ENCODE data around the gene CDK6. TPM values are rescaled to one million over a fixed set of nuclear protein-coding genes. Genes with fewer than 3 reads are reported as not detected.
A peak's percentile ranks its signal among the peaks of the same experiment; 100 is the strongest.

Gene CDK6
- total and polyA plus RNA-seq, 4 donors: 14.0 to 42.6 (median 27.8) TPM

- Histone ChIP-seq H3K9me3 (ENCODE audit: control insufficient read depth, insufficient read depth, low read length) (no peaks in the 10 kb centered on the region), H3K4me1 (ENCODE audit: control insufficient read depth, insufficient read depth, low read length) (peaks cover 12% of the 10 kb centered on the region), H3K27me3 (ENCODE audit: control insufficient read depth, insufficient read depth, low read length) (peaks cover 3% of the 10 kb centered on the region), H3K4me3 (ENCODE audit: low read depth, low read length) (peak overlapping the region; percentile 76), H3K36me3 (ENCODE audit: control insufficient read depth, insufficient read depth, low read length) (no peaks in the 10 kb centered on the region), H3K27ac (ENCODE audit: low read depth, low read length) (no peak overlapping the region)
- 47% methylated on average over 9 of the region's 19 CpGs for WGBS (ENCODE audit: insufficient coverage)
- peak in 2 of 6 donors; percentile 10 to 14 for DNase-seq (ENCODE audit: low read depth in 4 of 6, low spot score in 6 of 6)
These were observed 245.6 kb downstream of the CDK6 start for GRCh38 chr7:92590711-92591310.

- H3K36me3 ChIP-seq (ENCODE audit: control insufficient read depth, insufficient read depth, low read length): no peaks in the 10 kb centered on the region
- H3K27me3 ChIP-seq (ENCODE audit: control insufficient read depth, insufficient read depth, low read length): peaks cover 2% of the 10 kb centered on the region
- peak overlapping the region; percentile 76 for H3K4me3 ChIP-seq (ENCODE audit: low read depth, low read length)
- 37% methylated on average over 7 of the region's 7 CpGs for WGBS (ENCODE audit: insufficient coverage)
- no peak overlapping the region for H3K27ac ChIP-seq (ENCODE audit: low read depth, low read length)
- no peaks in the 10 kb centered on the region for H3K9me3 ChIP-seq (ENCODE audit: control insufficient read depth, insufficient read depth, low read length)
- DNase-seq (ENCODE audit: low read depth in 4 of 6, low spot score in 6 of 6): no peak
- H3K4me1 ChIP-seq (ENCODE audit: control insufficient read depth, insufficient read depth, low read length): peaks cover 12% of the 10 kb centered on the region
These were observed 247.3 kb downstream of the CDK6 start for GRCh38 chr7:92589056-92589455.

- Histone ChIP-seq H3K36me3 (ENCODE audit: control insufficient read depth, insufficient read depth, low read length) (no peaks in the 10 kb centered on the region), H3K4me1 (ENCODE audit: control insufficient read depth, insufficient read depth, low read length) (peaks cover 12% of the 10 kb centered on the region), H3K9me3 (ENCODE audit: control insufficient read depth, insufficient read depth, low read length) (no peaks in the 10 kb centered on the region), H3K4me3 (ENCODE audit: low read depth, low read length) (no peak overlapping the region), H3K27me3 (ENCODE audit: control insufficient read depth, insufficient read depth, low read length) (no peaks in the 10 kb centered on the region), H3K27ac (ENCODE audit: low read depth, low read length) (no peak overlapping the region)
- WGBS (ENCODE audit: insufficient coverage): 73% methylated on average over 8 of the region's 9 CpGs
- DNase-seq (ENCODE audit: low read depth in 4 of 6, low spot score in 6 of 6): peak in 1 of 6 donors; percentile 3
These were observed 247.8 kb downstream of the CDK6 start for GRCh38 chr7:92588561-92588960.

- H3K36me3 ChIP-seq (ENCODE audit: control insufficient read depth, insufficient read depth, low read length): no peaks in the 10 kb centered on the region
- no peak for DNase-seq (ENCODE audit: low read depth in 4 of 6, low spot score in 6 of 6)
- H3K27ac ChIP-seq (ENCODE audit: low read depth, low read length): no peak overlapping the region
- WGBS (ENCODE audit: insufficient coverage): no CpG with 5 or more reads among the region's 4 CpGs
- no peak overlapping the region for H3K4me3 ChIP-seq (ENCODE audit: low read depth, low read length)
- H3K9me3 ChIP-seq (ENCODE audit: control insufficient read depth, insufficient read depth, low read length): no peaks in the 10 kb centered on the region
- H3K27me3 ChIP-seq (ENCODE audit: control insufficient read depth, insufficient read depth, low read length): no peaks in the 10 kb centered on the region
- H3K4me1 ChIP-seq (ENCODE audit: control insufficient read depth, insufficient read depth, low read length): peaks cover 12% of the 10 kb centered on the region
These were observed 249.5 kb downstream of the CDK6 start for GRCh38 chr7:92586841-92587240.

GRCh38 chr7:92586403-92586802 is 250.0 kb downstream of the CDK6 start:
- DNase-seq (ENCODE audit: low read depth in 4 of 6, low spot score in 6 of 6): no peak
- peaks cover 12% of the 10 kb centered on the region for H3K4me1 ChIP-seq (ENCODE audit: control insufficient read depth, insufficient read depth, low read length)
- no peak overlapping the region for H3K27ac ChIP-seq (ENCODE audit: low read depth, low read length)
- H3K27me3 ChIP-seq (ENCODE audit: control insufficient read depth, insufficient read depth, low read length): no peaks in the 10 kb centered on the region
- no peak overlapping the region for H3K4me3 ChIP-seq (ENCODE audit: low read depth, low read length)
- no peaks in the 10 kb centered on the region for H3K36me3 ChIP-seq (ENCODE audit: control insufficient read depth, insufficient read depth, low read length)
- H3K9me3 ChIP-seq (ENCODE audit: control insufficient read depth, insufficient read depth, low read length): no peaks in the 10 kb centered on the region

GRCh38 chr7:92584953-92585352 is 251.4 kb downstream of the CDK6 start:
- Histone ChIP-seq H3K4me3 (ENCODE audit: low read depth, low read length) (no peak overlapping the region), H3K27me3 (ENCODE audit: control insufficient read depth, insufficient read depth, low read length) (no peaks in the 10 kb centered on the region), H3K27ac (ENCODE audit: low read depth, low read length) (no peak overlapping the region), H3K4me1 (ENCODE audit: control insufficient read depth, insufficient read depth, low read length) (peaks cover 5% of the 10 kb centered on the region), H3K9me3 (ENCODE audit: control insufficient read depth, insufficient read depth, low read length) (no peaks in the 10 kb centered on the region), H3K36me3 (ENCODE audit: control insufficient read depth, insufficient read depth, low read length) (peaks cover 2% of the 10 kb centered on the region)
- DNase-seq (ENCODE audit: low read depth in 4 of 6, low spot score in 6 of 6): no peak

- H3K4me1 ChIP-seq (ENCODE audit: control insufficient read depth, insufficient read depth, low read length): no peaks in the 10 kb centered on the region
- no CpG with 5 or more reads among the region's 1 CpG for WGBS (ENCODE audit: insufficient coverage)
- no peak overlapping the region for H3K27ac ChIP-seq (ENCODE audit: low read depth, low read length)
- H3K4me3 ChIP-seq (ENCODE audit: low read depth, low read length): no peak overlapping the region
- H3K9me3 ChIP-seq (ENCODE audit: control insufficient read depth, insufficient read depth, low read length): no peaks in the 10 kb centered on the region
- H3K36me3 ChIP-seq (ENCODE audit: control insufficient read depth, insufficient read depth, low read length): peaks cover 6% of the 10 kb centered on the region
- DNase-seq (ENCODE audit: low read depth in 4 of 6, low spot score in 6 of 6): no peak
- H3K27me3 ChIP-seq (ENCODE audit: control insufficient read depth, insufficient read depth, low read length): no peaks in the 10 kb centered on the region
These were observed 253.4 kb downstream of the CDK6 start for GRCh38 chr7:92582948-92583347.

- H3K9me3 ChIP-seq (ENCODE audit: control insufficient read depth, insufficient read depth, low read length): no peaks in the 10 kb centered on the region
- no peaks in the 10 kb centered on the region for H3K4me1 ChIP-seq (ENCODE audit: control insufficient read depth, insufficient read depth, low read length)
- WGBS (ENCODE audit: insufficient coverage): 83% methylated on average over 1 of the region's 3 CpGs
- H3K27me3 ChIP-seq (ENCODE audit: control insufficient read depth, insufficient read depth, low read length): no peaks in the 10 kb centered on the region
- H3K36me3 ChIP-seq (ENCODE audit: control insufficient read depth, insufficient read depth, low read length): peaks cover 22% of the 10 kb centered on the region
- H3K27ac ChIP-seq (ENCODE audit: low read depth, low read length): no peak overlapping the region
- DNase-seq (ENCODE audit: low read depth in 4 of 6, low spot score in 6 of 6): no peak
- H3K4me3 ChIP-seq (ENCODE audit: low read depth, low read length): no peak overlapping the region
These were observed 260.1 kb downstream of the CDK6 start for GRCh38 chr7:92576296-92576695.

- Histone ChIP-seq H3K36me3 (ENCODE audit: control insufficient read depth, insufficient read depth, low read length) (peaks cover 37% of the 10 kb centered on the region), H3K4me3 (ENCODE audit: low read depth, low read length) (no peak overlapping the region), H3K4me1 (ENCODE audit: control insufficient read depth, insufficient read depth, low read length) (no peaks in the 10 kb centered on the region), H3K27me3 (ENCODE audit: control insufficient read depth, insufficient read depth, low read length) (no peaks in the 10 kb centered on the region), H3K9me3 (ENCODE audit: control insufficient read depth, insufficient read depth, low read length) (no peaks in the 10 kb centered on the region), H3K27ac (ENCODE audit: low read depth, low read length) (no peak overlapping the region)
- DNase-seq (ENCODE audit: low read depth in 4 of 6, low spot score in 6 of 6): no peak
- 100% methylated on average over 1 of the region's 4 CpGs for WGBS (ENCODE audit: insufficient coverage)
These were observed 267.2 kb downstream of the CDK6 start for GRCh38 chr7:92569137-92569536.

- Histone ChIP-seq H3K36me3 (ENCODE audit: control insufficient read depth, insufficient read depth, low read length) (peaks cover 33% of the 10 kb centered on the region), H3K9me3 (ENCODE audit: control insufficient read depth, insufficient read depth, low read length) (no peaks in the 10 kb centered on the region), H3K27me3 (ENCODE audit: control insufficient read depth, insufficient read depth, low read length) (no peaks in the 10 kb centered on the region), H3K4me3 (ENCODE audit: low read depth, low read length) (no peak overlapping the region), H3K4me1 (ENCODE audit: control insufficient read depth, insufficient read depth, low read length) (no peaks in the 10 kb centered on the region), H3K27ac (ENCODE audit: low read depth, low read length) (no peak overlapping the region)
- no peak for DNase-seq (ENCODE audit: low read depth in 4 of 6, low spot score in 6 of 6)
- WGBS (ENCODE audit: insufficient coverage): 100% methylated on average over 3 of the region's 6 CpGs
These were observed 268.9 kb downstream of the CDK6 start for GRCh38 chr7:92567460-92567859.

Measured in spinal cord (tissue), 10 donors.